OCI-LY3 (cell line): ENCODE results near the gene NDUFB8.

Source experiments
- H2AFZ ChIP-seq: fragments of 200-600, 300-600 bp; shearing (Covaris generic); 2 replicates; pipeline ENCODE4 v1.6.0; 2014; ENCODE audit warnings: antibody characterized with exemption, low read depth, low read length
- H3K27ac ChIP-seq: fragments of 200-600, 300-600 bp; sonication (generic); 2 replicates; pipeline ENCODE4 v1.5.1; 2014; ENCODE audit warnings: mild to moderate bottlenecking, low read length, moderate library complexity, mixed read lengths
- H3K27me3 ChIP-seq: fragments of 200-600, 300-600 bp; sonication (generic); 2 replicates; pipeline ENCODE4 v1.6.1; 2014; ENCODE audit warnings: low read depth, low read length, mixed read lengths
- H3K36me3 ChIP-seq: fragments of 200-600, 300-600 bp; sonication (generic); replicated peaks from 2 replicates; pipeline ENCODE3; 2014; ENCODE audit warnings: low read depth, low read length, mixed read lengths
- H3K4me1 ChIP-seq: fragments of 300-600, 200-600 bp; sonication (generic); 2 replicates; pipeline ENCODE4 v1.6.1; 2014; ENCODE audit warnings: low read length, mixed read lengths
- H3K4me2 ChIP-seq: fragments of 200-600, 300-600 bp; sonication (generic); 2 replicates; pipeline ENCODE4 v1.6.1; 2014; ENCODE audit warnings: low read length, mixed read lengths
- H3K4me3 ChIP-seq: fragments of 300-600, 200-600 bp; sonication (generic); 2 replicates; pipeline ENCODE4 v1.5.1; 2014; ENCODE audit warnings: antibody characterized with exemption, mild to moderate bottlenecking, low read length, moderate library complexity
- H3K79me2 ChIP-seq: fragments of 300-600, 200-600 bp; shearing (Covaris generic); 2 replicates; pipeline ENCODE4 v1.6.1; 2014; ENCODE audit warnings: mild to moderate bottlenecking, low read length, mixed read lengths
- H3K9ac ChIP-seq: fragments of 300-600, 200-600 bp; shearing (Covaris generic); 2 replicates; pipeline ENCODE4 v1.6.0; 2014; ENCODE audit warnings: mild to moderate bottlenecking, low read length, moderate library complexity
- H3K9me3 ChIP-seq: fragments of 200-600, 300-600 bp; shearing (Covaris generic); 2 replicates; pipeline ENCODE4 v1.6.1; 2014; ENCODE audit warnings: low read length, mixed read lengths; ENCODE audit not compliant: insufficient read depth
- H4K20me1 ChIP-seq: fragments of 200-600, 300-600 bp; sonication (generic); 2 replicates; pipeline ENCODE4 v1.6.1; 2016; ENCODE audit warnings: low read length, mixed read lengths; ENCODE audit not compliant: insufficient read depth
- CTCF ChIP-seq: fragments of 200-600, 300-600 bp; sonication (generic); IDR thresholded peaks from 2 replicates; pipeline ENCODE4 v1.5.1; 2014; ENCODE audit warnings: antibody characterized with exemption, low read length, low read depth
- EZH2phosphoT487 ChIP-seq: fragments of 200-600 bp; shearing (Covaris generic); IDR thresholded peaks from 2 replicates; pipeline ENCODE4 v1.6.1; 2018; ENCODE audit warnings: antibody characterized with exemption, mixed run types, low read depth

Gene NDUFB8

GRCh38 chr10:100567826-100568225 is 38.2 kb upstream of the NDUFB8 start:
- no peaks in the 10 kb centered on the region for H3K79me2 ChIP-seq
- H4K20me1 ChIP-seq: no peaks in the 10 kb centered on the region
- no peaks in the 10 kb centered on the region for H3K27me3 ChIP-seq
- no peaks in the 10 kb centered on the region for H3K9me3 ChIP-seq
- no peak overlapping the region for H3K4me2 ChIP-seq
- no peak overlapping the region for H3K9ac ChIP-seq
- H3K4me3 ChIP-seq: no peak overlapping the region
- no peaks in the 10 kb centered on the region for H3K36me3 ChIP-seq
- no peak overlapping the region for H3K27ac ChIP-seq
- peaks cover 8% of the 10 kb centered on the region; the same call in 1 of the 2 replicates for H3K4me1 ChIP-seq
- TF ChIP-seq EZH2phosphoT487 (no peak), CTCF (no peak)
- no peak overlapping the region for H2AFZ ChIP-seq

- no peak overlapping the region for H3K4me2 ChIP-seq
- no peak overlapping the region for H3K9ac ChIP-seq
- H3K9me3 ChIP-seq: no peaks in the 10 kb centered on the region
- H2AFZ ChIP-seq: no peak overlapping the region
- no peak overlapping the region for H3K4me3 ChIP-seq
- no peak for TF ChIP-seq EZH2phosphoT487
- TF ChIP-seq CTCF: no peak
- H3K36me3 ChIP-seq: no peaks in the 10 kb centered on the region
- no peaks in the 10 kb centered on the region for H3K27me3 ChIP-seq
- peaks cover 8% of the 10 kb centered on the region; the same call in 1 of the 2 replicates for H3K4me1 ChIP-seq
- no peaks in the 10 kb centered on the region for H3K79me2 ChIP-seq
- H3K27ac ChIP-seq: no peak overlapping the region
- H4K20me1 ChIP-seq: no peaks in the 10 kb centered on the region
Observed at GRCh38 chr10:100567249-100567648, 37.6 kb upstream of the NDUFB8 start.

GRCh38 chr10:100566561-100566960 is 36.9 kb upstream of the NDUFB8 start:
- peaks cover 8% of the 10 kb centered on the region; the same call in 1 of the 2 replicates for H3K4me1 ChIP-seq

More at GRCh38 chr10:100566561-100566960, 36.9 kb upstream of the NDUFB8 start:
- no peak for TF ChIP-seq CTCF
- TF ChIP-seq EZH2phosphoT487: no peak
- Histone ChIP-seq H3K36me3 (no peaks in the 10 kb centered on the region), H3K27me3 (no peaks in the 10 kb centered on the region), H3K9me3 (no peaks in the 10 kb centered on the region), H3K4me3 (no peak overlapping the region), H3K4me2 (no peak overlapping the region), H3K9ac (no peak overlapping the region), H3K27ac (no peak overlapping the region), H2AFZ (no peak overlapping the region), H3K79me2 (no peaks in the 10 kb centered on the region), H4K20me1 (no peaks in the 10 kb centered on the region)
